ENCODE measurements around the gene KIF2B.

DNA sequence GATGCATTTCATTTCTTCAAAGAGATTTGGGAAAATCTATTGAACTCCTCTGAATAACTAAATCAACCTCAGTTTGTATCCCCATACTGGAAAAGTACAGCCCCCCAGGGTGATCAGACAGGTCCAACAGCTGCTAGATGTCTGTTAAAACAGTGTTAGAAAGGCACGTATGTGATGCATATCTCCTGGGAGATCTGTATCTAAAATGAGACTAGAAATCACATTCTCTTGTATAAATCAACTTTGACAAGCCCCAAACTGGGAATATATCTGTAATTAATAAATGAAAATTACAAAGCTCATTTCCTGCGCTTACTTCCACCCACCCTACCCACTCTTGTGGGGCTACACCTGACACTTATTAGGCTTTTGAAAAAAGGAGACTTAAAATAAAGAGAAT lies 3.8 kb upstream of the KIF2B start:
- TF ChIP-seq, protein P1, sequence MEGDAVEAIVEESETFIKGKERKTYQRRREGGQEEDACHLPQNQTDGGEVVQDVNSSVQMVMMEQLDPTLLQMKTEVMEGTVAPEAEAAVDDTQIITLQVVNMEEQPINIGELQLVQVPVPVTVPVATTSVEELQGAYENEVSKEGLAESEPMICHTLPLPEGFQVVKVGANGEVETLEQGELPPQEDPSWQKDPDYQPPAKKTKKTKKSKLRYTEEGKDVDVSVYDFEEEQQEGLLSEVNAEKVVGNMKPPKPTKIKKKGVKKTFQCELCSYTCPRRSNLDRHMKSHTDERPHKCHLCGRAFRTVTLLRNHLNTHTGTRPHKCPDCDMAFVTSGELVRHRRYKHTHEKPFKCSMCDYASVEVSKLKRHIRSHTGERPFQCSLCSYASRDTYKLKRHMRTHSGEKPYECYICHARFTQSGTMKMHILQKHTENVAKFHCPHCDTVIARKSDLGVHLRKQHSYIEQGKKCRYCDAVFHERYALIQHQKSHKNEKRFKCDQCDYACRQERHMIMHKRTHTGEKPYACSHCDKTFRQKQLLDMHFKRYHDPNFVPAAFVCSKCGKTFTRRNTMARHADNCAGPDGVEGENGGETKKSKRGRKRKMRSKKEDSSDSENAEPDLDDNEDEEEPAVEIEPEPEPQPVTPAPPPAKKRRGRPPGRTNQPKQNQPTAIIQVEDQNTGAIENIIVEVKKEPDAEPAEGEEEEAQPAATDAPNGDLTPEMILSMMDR (conservative IDR thresholded peaks at IDR 0.05; ENCODE audit: low read depth, low read length), result no peak
- no peak for TF ChIP-seq CHD1 (IDR thresholded peaks at IDR 0.05; ENCODE audit: low read depth, low read length)
- no peak for TF ChIP-seq POLR2A (IDR thresholded peaks at IDR 0.05; ENCODE audit: low read depth, low read length)
- TF ChIP-seq, protein P2, sequence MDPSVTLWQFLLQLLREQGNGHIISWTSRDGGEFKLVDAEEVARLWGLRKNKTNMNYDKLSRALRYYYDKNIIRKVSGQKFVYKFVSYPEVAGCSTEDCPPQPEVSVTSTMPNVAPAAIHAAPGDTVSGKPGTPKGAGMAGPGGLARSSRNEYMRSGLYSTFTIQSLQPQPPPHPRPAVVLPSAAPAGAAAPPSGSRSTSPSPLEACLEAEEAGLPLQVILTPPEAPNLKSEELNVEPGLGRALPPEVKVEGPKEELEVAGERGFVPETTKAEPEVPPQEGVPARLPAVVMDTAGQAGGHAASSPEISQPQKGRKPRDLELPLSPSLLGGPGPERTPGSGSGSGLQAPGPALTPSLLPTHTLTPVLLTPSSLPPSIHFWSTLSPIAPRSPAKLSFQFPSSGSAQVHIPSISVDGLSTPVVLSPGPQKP (IDR thresholded peaks at IDR 0.05; ENCODE audit: borderline replicate concordance, low read depth, low read length), result no peak
- no peak for TF ChIP-seq CEBPB (IDR thresholded peaks at IDR 0.05; ENCODE audit: low read depth, low read length)
- TF ChIP-seq RCOR1 (IDR thresholded peaks at IDR 0.05; ENCODE audit: insufficient replicate concordance, low read length), result no peak
- no peak for TF ChIP-seq SMC3 (IDR thresholded peaks at IDR 0.05; ENCODE audit: low read depth, low read length)
- TF ChIP-seq MAFK (IDR thresholded peaks at IDR 0.05; ENCODE audit: low read depth, low read length), result no peak
- TF ChIP-seq MAZ (IDR thresholded peaks at IDR 0.05; ENCODE audit: borderline replicate concordance, low read depth, low read length), result no peak
- TF ChIP-seq, protein P3, sequence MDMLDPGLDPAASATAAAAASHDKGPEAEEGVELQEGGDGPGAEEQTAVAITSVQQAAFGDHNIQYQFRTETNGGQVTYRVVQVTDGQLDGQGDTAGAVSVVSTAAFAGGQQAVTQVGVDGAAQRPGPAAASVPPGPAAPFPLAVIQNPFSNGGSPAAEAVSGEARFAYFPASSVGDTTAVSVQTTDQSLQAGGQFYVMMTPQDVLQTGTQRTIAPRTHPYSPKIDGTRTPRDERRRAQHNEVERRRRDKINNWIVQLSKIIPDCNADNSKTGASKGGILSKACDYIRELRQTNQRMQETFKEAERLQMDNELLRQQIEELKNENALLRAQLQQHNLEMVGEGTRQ (IDR thresholded peaks at IDR 0.05; ENCODE audit: low read depth, low read length), result no peak
- no peak for TF ChIP-seq BHLHE40 (IDR thresholded peaks at IDR 0.05; ENCODE audit: low read depth, low read length)
